NCI-H187 (cell line): Measurements from ENCODE around the gene WFDC12.

Experiments
- DNase-seq, 2 experiments: peaks; one replicate each; lab custom pipeline; 2025; lab: John Stamatoyannopoulos, UW

Gene WFDC12

GRCh38 chr20:45115386-45115774 lies 8.9 kb downstream of the WFDC12 start:
- no peak for DNase-seq

- DNase-seq: no peak
Measured at GRCh38 chr20:45114465-45115385, 9.5 kb downstream of the WFDC12 start, which contains the start of gene WFDC5. TSS of gene WFDC5 (minus strand) at chr20:45115174. CDS start at chr20:45115083, 91 bp downstream.

- DNase-seq: no peak
Measured at GRCh38 chr20:45113865-45114264, 10.4 kb downstream of the WFDC12 start.

- no peak for DNase-seq
Measured at GRCh38 chr20:45112754-45113153, 11.5 kb downstream of the WFDC12 start.

GRCh38 chr20:45111799-45112471 lies 12.3 kb downstream of the WFDC12 start:
- DNase-seq: no peak

- DNase-seq: no peak
Measured at GRCh38 chr20:45111285-45111684, 13.0 kb downstream of the WFDC12 start.

GRCh38 chr20:45110301-45110700 lies 14.0 kb downstream of the WFDC12 start:
- no peak for DNase-seq

- DNase-seq: no peak
Measured at GRCh38 chr20:45109634-45110033, 14.6 kb downstream of the WFDC12 start.

- no peak for DNase-seq
Measured at GRCh38 chr20:45105317-45105716, 18.9 kb downstream of the WFDC12 start.

- no peak for DNase-seq
Measured at GRCh38 chr20:45104786-45105185, 19.5 kb downstream of the WFDC12 start.

GRCh38 chr20:45103072-45103471 lies 21.2 kb downstream of the WFDC12 start:
- no peak for DNase-seq

- no peak for DNase-seq
Measured at GRCh38 chr20:45101333-45101850, 22.9 kb downstream of the WFDC12 start.

GRCh38 chr20:45100563-45101245 lies 23.6 kb downstream of the WFDC12 start, which contains the start of gene KCNS1:
TSS of gene KCNS1 (minus strand) at chr20:45101127. CDS start at chr20:45099236, 1,891 bp downstream.
- no peak for DNase-seq

GRCh38 chr20:45098103-45098773 lies 26.0 kb downstream of the WFDC12 start:
- no peak for DNase-seq

GRCh38 chr20:45097485-45098102 lies 26.7 kb downstream of the WFDC12 start:
- DNase-seq: no peak

- no peak for DNase-seq
Measured at GRCh38 chr20:45096781-45097180, 27.5 kb downstream of the WFDC12 start.

GRCh38 chr20:45095805-45096238 lies 28.4 kb downstream of the WFDC12 start:
- peak in 1 of 2 experiments; percentile 13 for DNase-seq

GRCh38 chr20:45094864-45095574 lies 29.2 kb downstream of the WFDC12 start:
- DNase-seq: no peak

- DNase-seq: no peak
Measured at GRCh38 chr20:45094201-45094600, 30.1 kb downstream of the WFDC12 start.

- DNase-seq: no peak
Measured at GRCh38 chr20:45092898-45093297, 31.4 kb downstream of the WFDC12 start.
